Measurements from ENCODE around the gene STARD3.

DNA sequence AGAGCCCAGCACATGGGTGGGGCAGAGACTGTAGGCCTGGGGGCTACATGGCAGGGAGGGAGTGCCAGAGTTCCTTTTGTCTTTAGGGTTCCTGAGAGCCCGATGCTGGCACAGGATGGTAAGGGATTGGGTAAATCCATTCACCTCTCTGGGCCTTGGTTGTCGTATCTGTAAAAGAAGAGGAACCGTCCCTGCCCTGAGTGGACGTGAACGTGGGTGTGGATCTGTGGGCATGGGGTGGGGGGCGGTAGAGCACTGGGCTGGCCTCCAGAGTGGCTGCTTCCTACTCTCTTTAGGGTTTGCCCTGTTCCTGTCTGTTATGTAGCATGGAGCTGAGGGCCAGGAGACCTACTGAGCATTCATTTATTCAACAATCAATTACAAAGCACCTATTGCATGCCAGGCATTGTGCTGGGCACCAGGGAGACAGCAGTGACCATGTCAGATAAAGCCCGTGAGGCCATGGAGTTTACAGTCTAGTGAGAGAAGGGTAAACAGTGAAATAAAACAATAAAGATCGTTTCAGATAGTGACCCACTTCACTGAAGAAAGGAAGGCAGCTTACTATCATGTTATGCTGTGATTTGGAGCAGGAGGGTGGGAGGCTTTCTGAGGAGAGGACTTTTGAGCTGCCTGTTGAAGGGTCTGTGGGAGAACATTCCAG, 15.1 kb downstream of the STARD3 start:
- TF ChIP-seq CTCF (conservative IDR thresholded peaks at IDR 0.05; ENCODE audit: low read length) (no peak), EZH2phosphoT487 (IDR thresholded peaks at IDR 0.05; ENCODE audit: borderline replicate concordance) (no peak)
